ENCODE results near the gene MIEF1.

The MIEF1 gene

DNA sequence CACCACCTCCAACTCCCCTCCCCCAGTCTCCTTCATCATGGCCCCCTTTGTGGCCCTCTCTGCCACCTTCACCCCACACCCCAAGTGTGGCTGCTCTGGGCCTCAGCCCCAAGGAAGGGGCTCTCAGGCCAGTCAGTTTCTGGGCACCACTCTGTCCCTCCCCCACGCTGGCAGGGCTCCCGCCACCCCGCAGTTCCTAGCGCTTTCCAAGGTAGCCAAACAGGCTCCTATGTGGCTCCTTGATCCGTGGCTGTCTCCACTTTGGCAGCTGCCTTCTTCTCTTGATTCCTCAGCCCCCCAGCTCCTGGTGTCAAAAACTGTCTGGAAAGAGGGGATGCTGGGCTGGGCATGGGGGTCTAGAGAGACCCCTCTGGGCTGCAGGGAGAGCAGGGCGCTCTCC, 58.0 kb downstream of the MIEF1 start:
- TF ChIP-seq, protein P1, sequence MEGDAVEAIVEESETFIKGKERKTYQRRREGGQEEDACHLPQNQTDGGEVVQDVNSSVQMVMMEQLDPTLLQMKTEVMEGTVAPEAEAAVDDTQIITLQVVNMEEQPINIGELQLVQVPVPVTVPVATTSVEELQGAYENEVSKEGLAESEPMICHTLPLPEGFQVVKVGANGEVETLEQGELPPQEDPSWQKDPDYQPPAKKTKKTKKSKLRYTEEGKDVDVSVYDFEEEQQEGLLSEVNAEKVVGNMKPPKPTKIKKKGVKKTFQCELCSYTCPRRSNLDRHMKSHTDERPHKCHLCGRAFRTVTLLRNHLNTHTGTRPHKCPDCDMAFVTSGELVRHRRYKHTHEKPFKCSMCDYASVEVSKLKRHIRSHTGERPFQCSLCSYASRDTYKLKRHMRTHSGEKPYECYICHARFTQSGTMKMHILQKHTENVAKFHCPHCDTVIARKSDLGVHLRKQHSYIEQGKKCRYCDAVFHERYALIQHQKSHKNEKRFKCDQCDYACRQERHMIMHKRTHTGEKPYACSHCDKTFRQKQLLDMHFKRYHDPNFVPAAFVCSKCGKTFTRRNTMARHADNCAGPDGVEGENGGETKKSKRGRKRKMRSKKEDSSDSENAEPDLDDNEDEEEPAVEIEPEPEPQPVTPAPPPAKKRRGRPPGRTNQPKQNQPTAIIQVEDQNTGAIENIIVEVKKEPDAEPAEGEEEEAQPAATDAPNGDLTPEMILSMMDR (IDR thresholded peaks at IDR 0.05; ENCODE audit: low read depth, low read length): no peak
- DNase-seq (ENCODE audit: low read depth in 2 of 2): no peak
- H3K4me3 ChIP-seq (replicated peaks in 1 of 2; ENCODE audit: low read depth in 2 of 2, low read length in 2 of 2): no peak overlapping the region

DNA sequence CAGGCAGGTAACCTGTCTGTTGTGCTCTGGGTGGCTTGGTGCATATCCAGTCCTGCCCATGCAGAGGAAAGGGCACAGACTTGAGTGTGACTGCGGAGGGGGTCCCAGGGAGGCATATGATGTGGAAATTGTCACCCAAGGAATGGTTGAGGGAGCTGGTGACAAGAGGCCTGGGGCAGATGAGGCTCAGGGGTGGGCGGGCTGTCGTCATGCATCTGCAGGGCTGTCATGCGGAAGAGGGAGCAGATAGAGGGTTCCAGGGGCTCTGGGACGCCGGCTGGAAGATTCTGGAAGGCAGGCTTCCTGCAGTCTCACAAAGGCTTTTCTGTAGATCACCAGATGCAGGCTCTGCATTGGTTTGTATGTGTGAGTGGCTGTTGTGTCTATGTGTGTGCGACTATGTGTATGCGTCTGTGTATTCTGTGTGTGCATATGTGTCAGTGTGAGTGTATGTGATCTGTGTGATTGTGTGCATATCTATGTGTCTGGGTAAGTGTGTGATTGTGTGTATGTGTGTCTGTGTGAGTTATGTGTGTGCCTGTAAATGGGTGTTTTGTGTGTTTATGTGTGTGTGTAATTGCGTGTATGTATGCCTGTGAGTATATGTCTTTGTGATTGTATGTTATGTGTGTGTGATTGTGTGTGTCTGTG, 60.9 kb downstream of the MIEF1 start:
- H3K4me3 ChIP-seq (replicated peaks in 1 of 2; ENCODE audit: low read depth in 2 of 2, low read length in 2 of 2): no peak overlapping the region
- DNase-seq (ENCODE audit: low read depth in 2 of 2): no peak
- TF ChIP-seq, protein P1 (IDR thresholded peaks at IDR 0.05; ENCODE audit: low read depth, low read length): no peak

GRCh38 chr22:39563571-39564428, 61.7 kb downstream of the MIEF1 start:
- DNase-seq (ENCODE audit: low read depth in 2 of 2): no peak
- no peak overlapping the region for H3K4me3 ChIP-seq (replicated peaks in 1 of 2; ENCODE audit: low read depth in 2 of 2, low read length in 2 of 2)
- TF ChIP-seq, protein P1 (IDR thresholded peaks at IDR 0.05; ENCODE audit: low read depth, low read length): no peak

- TF ChIP-seq, protein P1 (IDR thresholded peaks at IDR 0.05; ENCODE audit: low read depth, low read length): no peak
- no peak overlapping the region for H3K4me3 ChIP-seq (replicated peaks in 1 of 2; ENCODE audit: low read depth in 2 of 2, low read length in 2 of 2)
- DNase-seq (ENCODE audit: low read depth in 2 of 2): no peak
These were observed 63.4 kb downstream of the MIEF1 start for GRCh38 chr22:39565414-39565944.

DNA sequence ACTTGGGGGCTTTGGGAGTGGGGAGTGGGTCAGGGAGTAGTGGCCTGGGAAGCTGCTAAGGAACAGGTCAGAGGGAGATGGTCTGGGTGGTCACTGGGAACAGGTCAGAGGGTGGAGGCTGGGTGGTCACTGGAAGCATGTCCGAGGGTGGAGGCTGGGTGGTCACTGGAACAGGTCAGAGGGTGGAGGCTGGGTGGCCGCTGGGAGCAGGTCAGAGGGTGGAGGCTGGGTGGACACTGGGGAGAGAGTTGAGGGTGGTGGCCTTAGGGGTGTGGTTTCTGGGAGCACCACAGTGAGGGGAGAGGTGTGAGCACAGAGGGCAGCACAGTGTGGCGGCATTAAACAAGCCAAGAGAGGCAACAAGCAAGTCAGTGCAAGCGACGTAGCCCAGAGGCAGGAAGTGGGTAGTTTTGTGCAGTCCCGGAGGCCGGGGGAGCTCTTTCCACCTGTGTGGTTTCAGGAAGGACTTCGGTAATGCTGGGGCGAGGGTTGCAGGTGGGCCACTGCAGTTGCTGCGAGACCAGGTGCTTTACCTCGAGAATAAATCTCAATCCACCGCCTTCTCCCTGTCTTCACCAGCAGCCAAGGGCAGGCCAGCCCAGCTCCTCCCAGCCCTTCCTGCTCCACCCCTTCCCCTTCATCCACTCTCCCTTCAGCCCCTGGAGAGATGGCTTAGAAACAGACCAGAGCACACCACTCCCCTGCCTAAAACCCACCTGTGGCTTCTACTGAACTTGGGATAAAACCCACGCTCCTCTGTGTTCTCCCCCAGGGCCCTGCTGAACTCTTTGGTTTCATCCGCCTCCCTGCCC, 65.3 kb downstream of the MIEF1 start:
- DNase-seq (ENCODE audit: low read depth in 2 of 2): no peak
- TF ChIP-seq, protein P1 (IDR thresholded peaks at IDR 0.05; ENCODE audit: low read depth, low read length): no peak

More for the DNA sequence above, 65.3 kb downstream of the MIEF1 start:
- H3K4me3 ChIP-seq (replicated peaks in 1 of 2; ENCODE audit: low read depth in 2 of 2, low read length in 2 of 2): no peak overlapping the region

All from cardiac fibroblast (primary cell).